B cell (primary cell): ENCODE measurements around the gene USP17L5.
"Not testable (repeated sequence)": the region's sequence is repeated elsewhere in the genome, so short reads cannot be mapped to it uniquely, and the experiment has no call there.

ENCODE experiments used
- EZH2 ChIP-seq: IDR thresholded peaks from 2 replicates; pipeline ENCODE4 v1.6.1; 2012; ENCODE audit warnings: borderline replicate concordance, low read depth, mild to moderate bottlenecking, moderate library complexity, low read length; ENCODE audit not compliant: insufficient read depth, poor library complexity, severe bottlenecking
- TF ChIP-seq, protein P1 (sequence below): fragments of 200-600 bp; IDR thresholded peaks from one replicate; pipeline ENCODE4 v1.8.0; 2022; ENCODE audit warnings: antibody characterized with exemption, mild to moderate bottlenecking

GRCh38 chr4:9329611-9330010, 9.6 kb upstream of the USP17L5 start, which contains the start of gene USP17L25:
- TF ChIP-seq, protein P1, sequence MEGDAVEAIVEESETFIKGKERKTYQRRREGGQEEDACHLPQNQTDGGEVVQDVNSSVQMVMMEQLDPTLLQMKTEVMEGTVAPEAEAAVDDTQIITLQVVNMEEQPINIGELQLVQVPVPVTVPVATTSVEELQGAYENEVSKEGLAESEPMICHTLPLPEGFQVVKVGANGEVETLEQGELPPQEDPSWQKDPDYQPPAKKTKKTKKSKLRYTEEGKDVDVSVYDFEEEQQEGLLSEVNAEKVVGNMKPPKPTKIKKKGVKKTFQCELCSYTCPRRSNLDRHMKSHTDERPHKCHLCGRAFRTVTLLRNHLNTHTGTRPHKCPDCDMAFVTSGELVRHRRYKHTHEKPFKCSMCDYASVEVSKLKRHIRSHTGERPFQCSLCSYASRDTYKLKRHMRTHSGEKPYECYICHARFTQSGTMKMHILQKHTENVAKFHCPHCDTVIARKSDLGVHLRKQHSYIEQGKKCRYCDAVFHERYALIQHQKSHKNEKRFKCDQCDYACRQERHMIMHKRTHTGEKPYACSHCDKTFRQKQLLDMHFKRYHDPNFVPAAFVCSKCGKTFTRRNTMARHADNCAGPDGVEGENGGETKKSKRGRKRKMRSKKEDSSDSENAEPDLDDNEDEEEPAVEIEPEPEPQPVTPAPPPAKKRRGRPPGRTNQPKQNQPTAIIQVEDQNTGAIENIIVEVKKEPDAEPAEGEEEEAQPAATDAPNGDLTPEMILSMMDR: not testable (repeated sequence)
- not testable (repeated sequence) for TF ChIP-seq EZH2
